Stimulated activated CD4-positive, alpha-beta T cell treated with anti-CD3 and anti-CD28 coated beads, TNF-alpha, amount 100 ng/mL, for 48 hours (primary cell): Measurements from ENCODE around the gene IQCE.
"Not testable (repeated sequence)": the region's sequence is repeated elsewhere in the genome, so short reads cannot be mapped to it uniquely, and the experiment has no call there.

Source experiments
- DNase-seq, 3 donors: peaks; one replicate each; pipeline ENCODE4 v3.0.0-alpha.2; 2020; ENCODE audit warnings: low read depth in 3 of 3

IQCE gene

DNA sequence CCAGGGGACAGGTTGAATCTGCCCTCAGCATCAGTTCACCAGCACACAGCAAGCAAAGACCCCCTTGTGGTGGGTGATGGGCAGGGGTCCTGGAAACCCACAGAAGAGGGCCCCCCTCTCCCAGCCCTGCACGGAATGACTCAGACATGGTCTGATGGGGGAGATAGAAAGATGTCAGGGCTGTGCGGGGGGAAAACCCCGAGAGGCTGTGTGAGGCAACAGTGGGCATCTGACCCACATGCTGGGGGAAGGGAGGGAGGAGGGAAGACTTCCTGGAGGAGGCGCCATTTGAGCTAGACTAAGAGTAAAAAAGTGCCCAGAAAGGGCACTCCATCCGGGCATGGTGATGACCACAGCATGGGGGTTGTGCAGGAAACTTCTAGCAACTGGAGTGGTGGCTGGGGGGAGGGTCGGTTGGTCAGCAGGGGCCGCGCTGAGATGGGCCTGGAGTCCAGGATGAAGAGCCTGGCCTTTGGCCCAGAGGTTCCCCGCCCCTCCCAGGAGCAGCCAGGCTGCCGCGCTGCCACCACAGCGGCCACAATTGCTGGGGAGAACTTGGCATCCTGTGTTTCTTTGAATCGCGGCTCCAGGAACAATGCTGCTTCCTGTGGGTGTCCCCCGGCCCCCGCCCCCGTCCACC is 36.7 kb upstream of the IQCE start:
- peak in 2 of 3 donors; percentile 41 to 68 for DNase-seq

DNA sequence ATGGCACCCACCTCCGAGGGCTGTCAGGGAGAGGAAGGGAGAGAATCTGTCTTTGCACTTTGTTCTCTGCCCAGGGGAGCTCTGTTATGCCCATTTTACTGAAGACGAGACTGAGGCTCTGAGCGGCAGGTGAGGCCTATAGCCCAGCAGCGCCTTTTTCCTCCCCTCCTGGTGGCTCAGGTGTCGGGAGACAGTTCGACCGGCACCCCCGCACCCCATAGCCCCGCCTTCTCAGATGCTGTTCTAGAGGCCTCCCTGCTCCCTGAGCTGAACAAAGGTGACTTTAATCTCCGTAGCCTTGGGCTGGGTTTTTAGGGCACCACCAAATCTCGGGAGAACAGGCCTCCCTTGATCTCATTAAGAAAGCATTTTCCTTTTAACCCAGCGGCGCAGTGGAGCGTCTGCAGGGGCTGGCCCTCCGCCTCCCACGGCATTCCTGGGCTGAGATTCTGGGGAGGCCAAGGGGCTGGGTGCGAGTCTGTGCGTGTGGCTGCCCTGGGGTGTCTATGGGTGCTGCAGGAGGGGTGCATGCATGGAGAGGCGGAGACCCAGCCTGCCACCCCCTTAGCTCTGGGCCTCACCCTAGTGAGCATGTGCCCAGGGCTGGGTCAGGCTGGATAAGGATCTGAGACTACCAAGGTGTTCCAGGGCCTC is 35.9 kb upstream of the IQCE start:
- no peak for DNase-seq

DNA sequence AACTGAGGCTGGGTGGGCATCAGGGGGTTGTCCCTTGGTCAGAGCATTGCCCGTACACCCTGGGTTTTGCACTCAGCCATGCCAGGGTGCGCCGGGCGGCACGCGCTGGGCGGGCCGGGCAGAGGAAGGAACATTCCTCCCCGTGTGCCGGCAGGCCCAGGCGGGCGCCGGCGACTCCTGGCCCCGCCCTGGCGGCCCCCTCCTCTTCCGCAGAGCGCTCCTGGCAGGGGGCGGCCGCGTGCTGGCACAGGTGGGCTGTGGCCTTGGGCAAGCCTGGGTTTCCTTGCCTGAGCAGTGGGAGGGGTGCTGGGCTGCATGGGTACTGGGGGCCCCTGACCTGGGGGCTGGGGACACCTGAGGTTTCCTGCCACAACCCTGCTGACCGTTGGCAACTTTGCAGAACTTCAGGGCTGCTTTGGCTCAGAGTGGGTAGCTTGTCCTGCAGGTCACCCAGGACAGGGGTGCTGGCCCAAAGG is 35.3 kb upstream of the IQCE start:
- DNase-seq, result no peak

DNA sequence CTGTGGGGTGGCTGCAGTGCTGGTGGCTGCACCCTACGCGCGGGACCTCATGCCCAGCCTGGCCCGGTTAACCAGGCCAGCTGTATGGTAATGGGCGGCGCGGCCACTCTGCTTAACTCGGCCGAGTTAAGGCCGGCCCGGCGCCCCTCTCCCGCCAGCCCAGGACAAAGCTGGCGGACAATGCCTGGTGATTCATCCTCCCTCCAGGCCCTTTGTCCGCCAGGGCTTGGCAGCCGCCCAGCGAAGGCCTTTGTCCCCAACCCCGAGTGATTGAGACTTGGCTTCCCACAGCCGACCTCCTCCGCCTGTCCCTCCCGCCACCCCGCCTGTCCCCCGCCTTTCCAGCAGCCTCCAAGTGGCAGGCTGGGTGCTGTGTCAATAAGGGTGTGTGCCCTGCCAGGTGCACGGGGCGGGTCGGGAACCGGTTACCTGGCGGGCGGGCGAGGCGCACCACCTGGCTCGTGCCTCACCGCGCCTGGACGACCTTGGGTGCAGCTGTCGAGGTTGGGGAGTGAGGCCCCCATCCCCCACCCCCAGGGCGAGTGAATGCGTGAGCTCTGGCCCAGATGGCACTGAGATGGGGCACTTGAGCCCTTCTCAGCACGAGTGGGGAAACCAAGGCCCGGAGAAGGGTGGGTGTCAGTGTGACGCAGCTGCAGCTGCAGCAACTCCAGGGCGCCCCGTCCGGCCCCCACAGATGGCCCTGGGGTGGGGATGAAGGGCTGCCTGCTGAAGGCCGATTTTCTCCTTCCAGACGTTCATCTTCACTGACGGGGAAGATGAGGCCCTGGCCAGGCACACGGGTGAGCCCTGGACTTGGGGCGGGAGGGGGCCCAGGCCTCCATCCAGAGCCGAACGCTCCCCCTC is 34.6 kb upstream of the IQCE start:
- DNase-seq, result no peak

DNA sequence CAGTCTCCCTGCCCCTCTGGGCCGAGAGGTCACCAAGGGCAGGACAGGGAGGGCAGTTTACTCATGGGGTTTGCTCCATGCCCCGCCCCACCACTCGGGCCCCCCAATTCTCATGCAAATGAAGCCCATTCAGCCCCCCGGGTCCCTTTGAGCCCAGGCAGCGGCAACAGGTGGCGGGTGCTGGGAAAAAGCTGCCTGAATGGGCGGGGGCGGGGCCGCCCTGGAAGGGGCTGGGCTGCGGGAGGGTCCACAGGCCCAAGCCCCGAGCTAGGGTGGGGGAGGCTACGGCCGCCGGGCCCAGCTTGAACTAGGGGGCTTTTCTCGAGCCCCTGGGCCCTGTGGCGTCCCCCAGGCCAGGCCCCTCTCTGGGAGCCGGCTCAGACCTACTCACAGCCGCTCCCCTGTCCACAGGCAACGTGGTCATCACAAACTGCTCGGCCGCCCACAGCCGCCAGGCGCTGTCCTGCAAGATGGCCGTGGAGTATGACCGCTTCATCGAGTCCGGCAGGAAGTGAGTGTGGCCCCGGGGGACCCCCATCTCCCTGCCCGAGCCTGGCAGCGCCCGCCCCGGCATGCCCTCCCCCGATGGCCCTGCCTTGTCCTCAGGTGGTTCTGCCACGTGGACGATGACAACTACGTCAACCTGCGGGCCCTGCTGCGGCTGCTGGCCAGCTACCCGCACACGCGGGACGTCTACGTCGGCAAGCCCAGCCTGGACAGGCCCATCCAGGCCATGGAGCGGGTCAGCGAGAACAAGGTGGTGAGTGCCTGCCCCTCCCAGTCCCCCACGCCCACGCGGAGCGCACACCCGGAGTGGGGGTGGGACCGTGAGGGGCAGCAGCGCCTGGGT is 33.7 kb upstream of the IQCE start:
- no peak for DNase-seq

DNA sequence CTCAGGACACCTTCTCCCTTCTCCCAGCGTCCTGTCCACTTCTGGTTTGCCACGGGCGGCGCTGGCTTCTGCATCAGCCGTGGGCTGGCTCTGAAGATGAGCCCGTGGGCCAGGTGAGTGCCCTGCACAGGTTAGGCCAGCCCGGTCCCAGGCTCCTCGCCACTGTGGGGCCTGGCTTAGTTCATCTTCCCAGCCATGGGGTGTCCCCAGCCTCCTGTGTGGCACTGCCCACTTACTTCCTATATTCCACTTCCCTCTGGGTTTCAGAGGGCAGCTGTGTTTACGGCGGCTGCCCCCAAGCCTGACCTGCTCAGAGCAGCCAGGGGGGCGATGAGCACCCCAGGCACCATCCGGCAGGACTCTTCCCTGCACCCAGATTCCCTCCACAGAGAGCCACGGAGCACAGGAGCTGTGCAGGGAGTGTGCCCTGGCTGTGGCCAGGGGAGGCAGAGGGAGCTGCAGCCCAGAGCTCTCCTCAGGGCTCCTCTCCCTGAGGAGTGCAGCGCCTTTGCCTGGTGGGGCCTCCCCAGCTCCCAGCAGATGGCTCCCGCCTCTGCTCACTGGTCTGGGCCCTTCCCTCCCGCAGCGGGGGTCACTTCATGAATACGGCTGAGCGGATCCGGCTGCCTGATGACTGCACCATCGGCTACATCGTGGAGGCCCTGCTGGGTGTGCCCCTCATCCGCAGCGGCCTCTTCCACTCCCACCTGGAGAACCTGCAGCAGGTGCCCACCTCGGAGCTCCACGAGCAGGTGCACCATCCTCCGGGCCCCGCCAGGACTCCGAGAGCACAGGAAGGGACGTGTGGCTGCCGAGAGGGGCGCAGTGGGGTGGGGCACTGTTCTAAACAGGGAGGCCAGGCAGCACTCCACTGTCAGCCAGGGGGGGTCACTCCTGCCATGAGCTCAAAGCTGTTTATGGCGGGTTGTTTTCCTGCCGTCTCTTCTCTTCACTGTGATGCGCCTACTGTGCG is 32.8 kb upstream of the IQCE start:
- DNase-seq, result no peak

DNA sequence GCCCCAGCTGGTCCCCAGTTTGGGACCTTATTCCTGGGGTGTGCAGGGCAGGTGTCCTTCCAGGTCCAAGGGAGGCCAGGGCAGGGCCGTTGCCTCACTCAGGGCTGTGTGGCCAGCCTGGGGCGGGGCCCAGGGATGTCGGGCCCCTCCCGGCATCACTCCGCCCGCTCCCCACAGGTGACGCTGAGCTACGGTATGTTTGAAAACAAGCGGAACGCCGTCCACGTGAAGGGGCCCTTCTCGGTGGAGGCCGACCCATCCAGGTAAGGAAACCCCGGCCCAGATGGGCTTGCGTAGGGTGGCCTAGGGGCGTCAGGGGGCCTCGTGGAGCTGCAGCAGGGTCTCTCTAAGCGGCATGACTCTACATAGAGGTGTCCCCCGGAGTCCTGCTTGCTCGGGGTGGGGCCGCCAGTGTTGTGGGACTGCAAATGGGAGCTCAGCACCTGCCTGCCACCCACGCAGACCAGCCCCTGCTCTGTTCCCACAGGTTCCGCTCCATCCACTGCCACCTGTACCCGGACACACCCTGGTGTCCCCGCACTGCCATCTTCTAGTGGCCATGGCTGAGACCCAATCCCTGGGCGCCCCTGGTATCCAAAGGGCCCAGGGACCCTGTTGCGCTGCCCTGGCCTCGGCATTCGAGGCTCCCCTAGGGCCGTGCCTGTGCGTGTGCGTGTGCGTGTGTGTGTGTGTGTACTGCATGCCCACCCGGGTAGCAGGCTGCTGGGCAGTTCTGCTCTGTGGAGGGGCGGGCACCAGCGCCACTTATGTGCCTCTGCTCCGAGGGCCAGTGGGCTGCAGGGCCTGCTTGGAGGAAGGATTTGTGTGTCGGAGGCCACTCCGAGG is 31.9 kb upstream of the IQCE start:
- no peak for DNase-seq

DNA sequence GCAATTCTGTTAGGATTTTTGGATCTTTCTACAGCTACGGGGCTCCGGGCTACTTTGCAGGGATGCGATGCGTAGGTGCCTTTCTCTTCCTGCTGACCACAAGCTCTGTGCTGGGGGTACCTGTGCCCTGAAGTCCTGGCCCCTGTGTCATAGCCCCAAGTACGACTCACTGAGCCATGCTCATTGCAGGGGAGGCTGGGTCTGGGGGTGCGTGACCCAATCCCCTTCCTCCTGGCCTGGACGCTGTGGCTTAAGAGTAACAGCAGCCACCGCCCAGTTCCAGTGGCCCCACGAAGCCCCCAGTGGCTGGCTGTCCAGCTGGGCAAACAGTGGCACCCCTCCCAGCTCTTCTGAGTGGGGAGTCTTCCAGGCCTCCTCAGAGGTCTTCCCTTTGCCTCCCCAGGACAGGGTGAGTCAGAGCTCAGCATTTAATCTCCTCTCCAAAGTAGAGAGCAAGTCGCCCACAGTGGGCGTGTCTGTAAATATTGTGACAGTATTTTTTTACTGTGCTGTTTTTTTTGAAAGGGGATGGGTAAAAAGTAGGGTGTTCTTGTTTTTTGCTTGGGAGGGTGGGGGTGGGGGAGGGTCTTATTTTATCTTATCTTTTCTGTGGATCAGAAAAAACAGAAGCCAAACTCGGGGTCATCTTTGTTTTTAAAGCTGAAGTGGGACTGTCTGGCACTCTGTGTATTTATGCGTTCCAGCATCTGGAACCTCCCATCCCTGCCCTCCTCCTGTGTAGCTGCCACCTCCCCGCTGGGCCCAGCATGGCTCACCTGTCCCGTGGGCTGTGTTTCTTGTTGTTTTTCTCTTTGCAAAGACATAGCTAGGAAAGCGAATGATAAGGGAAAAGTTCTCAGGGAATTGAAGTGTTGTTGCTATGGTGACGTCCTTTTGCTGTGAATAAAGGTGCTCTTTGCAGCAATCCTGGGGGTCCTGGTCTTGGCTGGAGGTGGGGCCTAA is 31.0 kb upstream of the IQCE start:
- no peak for DNase-seq

DNA sequence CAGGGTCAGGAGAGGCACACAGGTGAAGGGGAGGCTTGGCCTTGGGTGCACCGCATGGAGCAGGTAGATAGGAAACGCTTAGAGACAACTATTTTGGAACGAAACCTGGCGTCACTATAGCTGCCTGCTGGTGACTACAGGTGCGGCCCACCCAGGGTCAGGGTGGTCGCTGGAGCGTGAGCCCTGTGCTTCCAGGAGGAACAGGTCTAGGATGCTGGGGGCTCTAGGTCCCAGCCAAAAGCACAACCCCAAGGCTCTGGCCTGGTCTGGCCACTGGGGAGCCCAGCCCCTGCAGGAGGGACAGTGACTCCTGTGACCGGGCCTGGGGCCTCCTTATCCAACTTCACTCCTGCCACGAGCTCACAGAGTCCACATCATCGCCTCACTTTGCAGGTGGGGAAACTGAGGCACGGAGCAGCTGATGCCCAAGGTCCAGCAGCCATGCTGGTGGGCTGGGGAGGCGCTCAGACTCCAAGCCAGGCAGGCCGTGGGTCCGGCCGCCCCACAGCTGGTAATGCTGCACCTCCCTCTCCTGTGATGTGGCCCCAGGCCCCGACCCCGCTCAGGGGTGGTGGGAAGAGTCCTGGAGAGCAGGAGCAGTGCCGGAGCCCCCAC is 30.2 kb upstream of the IQCE start:
- no peak for DNase-seq

DNA sequence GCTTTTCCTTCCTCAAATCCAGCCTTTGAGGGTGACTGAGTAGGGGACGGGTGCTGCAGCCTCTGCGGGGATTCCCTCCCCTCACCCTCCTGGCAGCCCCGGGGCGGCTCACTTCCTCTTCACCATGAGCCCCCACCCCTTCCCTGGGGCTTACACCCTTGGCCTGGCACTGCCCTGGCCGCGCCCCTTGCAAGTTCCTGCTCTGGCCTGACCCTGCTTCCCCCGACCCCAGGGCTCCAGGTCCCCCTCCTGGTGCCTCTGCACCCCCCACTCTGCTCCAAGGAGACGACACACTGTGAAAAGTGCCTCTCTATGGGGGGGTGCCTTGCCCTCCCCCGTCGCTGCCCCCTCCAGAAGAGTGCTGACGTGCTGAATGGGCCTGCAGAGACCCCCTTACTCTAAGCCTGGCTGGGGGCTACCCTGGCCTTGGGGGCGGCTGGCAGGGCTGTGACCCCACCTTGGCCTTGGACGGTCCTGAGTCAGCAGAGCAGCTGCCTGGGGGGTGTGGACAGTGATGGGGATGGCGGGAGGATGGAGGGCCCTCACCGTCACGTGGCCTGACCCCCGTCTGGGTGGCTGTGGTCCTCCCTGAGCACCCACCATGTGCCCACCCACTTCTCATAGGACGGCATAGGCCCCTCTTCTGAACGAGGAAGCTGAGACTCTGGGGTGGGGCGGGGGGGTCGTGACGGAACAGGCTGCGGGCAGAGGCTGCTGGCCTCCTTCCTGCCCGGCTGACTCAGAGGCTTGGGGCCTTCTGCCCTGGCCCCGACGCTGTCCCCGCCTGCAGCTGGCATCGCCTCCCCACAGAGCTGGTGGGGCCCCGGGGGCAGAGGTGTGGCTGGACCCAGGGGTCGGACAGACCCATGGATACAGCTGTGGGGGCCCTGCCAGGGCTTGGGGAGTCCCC is 29.4 kb upstream of the IQCE start:
- no peak for DNase-seq

DNA sequence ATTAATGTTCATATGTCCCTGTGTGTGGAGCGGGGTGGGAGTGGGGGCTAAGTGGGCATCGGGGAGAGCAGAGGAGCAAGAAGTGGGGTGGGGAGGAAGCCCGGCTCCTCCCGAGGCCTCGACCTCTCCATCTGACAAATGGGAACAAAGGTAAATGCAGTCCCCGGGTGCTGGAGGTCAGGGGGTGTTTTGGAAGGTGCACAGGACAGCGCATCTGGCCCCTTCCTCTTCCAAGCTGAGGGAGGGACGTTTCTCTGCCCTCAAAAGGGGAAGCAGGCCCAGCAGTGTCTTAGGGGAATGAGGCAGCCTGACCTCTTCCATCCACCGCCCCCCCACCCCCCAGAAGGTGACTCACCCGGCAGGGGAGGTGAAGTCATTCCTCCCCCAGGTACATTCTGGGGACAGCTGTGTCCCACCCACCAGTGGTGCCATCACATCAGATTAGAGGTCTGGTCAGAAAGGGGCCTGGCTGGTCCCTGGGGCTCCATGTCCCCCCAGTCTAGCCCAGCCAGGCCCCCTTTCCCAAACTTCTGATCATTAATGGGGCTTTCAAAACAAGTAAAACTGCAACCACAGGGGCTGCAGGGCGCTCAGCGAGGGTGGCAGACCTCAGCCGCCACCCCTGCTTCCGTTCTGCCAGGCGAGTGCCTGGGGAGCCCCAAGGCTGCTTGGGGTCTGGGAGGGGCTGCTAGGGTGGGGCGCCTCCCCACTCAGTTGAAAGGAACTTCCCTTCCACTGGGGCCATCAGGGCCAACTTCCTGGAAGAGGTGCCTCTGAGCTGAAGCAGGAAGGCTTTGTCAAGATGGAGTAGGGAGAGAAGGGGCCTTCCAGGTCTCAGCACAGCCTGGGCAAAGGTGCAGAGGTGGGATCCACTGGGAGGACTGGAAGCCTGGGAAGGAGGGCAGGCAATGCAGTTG is 28.4 kb upstream of the IQCE start:
- DNase-seq, result no peak

DNA sequence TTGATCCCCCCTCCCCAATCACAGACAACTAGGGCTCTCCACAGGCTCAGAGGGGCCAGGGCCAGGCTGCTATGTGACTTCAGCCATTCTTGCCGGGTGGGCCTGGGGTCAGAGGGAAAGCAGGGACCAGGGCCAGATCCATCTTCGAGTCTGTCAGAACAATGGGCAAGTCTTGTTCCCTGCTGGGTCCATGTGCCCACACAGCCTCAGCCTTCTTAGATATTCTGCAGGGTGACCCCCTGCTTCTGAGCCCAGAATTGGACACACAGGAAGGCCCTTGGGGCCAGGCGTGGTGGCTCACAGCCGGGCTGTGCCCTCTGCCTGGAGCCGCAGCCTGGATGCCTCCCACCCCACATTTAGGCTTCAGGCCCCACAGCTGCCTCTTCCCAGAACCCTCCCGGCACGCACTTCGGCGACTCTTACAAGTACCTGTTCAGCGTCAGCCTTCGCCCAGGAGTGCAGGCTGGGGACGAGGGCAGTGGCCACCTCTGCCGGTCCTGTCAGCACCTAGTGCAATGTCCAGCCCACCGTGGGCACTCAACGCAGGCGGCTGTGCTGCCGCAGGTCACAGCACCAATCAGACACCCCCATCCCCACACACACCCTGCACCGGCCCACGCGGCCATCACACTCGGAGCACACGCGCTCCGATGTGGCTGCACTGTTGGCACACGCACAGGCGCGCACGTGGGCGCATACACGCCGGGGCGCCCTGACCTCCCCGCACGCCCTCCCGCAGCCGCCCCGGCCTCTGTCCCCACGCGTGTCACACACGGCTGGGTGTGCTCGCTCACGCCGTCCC is 27.6 kb upstream of the IQCE start:
- not testable (repeated sequence) for DNase-seq

DNA sequence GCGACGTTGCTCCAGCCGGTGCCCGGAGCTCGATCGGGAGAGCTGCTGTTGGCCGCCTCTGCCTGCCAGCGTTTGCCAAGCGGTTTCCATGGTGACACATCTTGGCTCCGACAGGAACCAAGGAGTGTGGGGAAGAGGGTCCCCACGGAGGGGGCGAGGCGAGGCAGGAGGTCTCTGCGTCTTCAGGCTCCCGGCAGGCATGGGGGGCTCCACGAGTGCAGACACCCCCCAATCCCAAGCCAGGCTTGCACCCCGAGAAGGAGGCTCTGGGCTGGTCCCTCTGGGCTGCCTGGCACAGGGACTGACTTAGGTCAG is 27.0 kb upstream of the IQCE start:
- DNase-seq, result not testable (repeated sequence)

DNA sequence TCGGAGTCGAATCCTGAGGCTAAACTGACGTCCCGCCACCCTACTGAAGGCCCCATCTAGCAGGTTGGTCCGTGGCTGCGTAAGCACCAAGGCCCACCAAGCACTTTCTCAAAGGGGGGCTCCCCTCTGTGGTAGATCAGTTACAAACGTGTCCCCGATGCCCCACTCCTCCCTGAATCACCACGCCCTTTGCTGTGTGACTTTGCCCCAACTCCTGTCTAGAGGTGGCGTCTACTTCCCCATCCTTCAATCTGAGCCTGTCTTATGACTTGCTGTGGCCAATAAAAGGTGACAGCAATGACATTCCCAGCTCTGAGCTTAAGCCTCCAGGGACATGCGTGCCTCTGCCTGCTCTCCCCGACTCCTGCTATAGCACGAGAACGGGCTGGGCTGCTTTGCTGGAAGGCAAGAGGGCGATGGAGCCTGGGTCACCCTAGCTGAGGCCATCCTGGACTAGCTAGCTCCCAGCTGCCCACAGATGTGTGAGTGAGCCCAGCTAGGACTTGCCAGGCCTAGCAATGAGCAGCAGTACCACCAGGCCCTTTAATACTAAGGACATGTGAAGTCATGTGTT is 26.5 kb upstream of the IQCE start:
- not testable (repeated sequence) for DNase-seq

DNA sequence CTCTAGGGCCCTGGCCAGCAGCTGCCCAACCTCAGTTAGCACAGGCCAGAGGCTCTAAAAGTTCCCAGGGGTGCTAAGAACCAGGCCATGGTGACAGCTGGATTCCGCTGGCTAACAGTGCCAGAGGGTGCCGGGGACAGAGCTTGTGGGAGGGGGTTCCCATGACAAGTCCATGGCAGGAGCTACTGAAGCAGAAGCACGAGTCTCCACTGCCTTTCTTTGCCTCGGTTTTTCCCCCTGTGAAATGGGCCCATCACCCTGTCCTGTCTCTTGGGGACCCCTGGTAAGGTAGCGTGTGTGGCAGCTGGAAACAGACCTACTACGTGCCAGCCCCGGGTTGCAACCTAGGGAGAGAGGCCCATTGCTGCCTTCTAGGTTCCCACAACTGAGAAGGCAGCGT is 26.0 kb upstream of the IQCE start:
- DNase-seq, result not testable (repeated sequence)
